Measurements from ENCODE around the gene GINS1.
A peak's percentile ranks its signal among the peaks of the same experiment; 100 is the strongest.

The GINS1 gene

GRCh38 chr20:25408170-25408547, 686 bp downstream of the GINS1 start:
- H3K4me1 ChIP-seq (ENCODE audit: control insufficient read depth, insufficient read depth, low read length), result peaks cover 3% of the 10 kb centered on the region; the same call in 1 of the 2 replicates
- peaks cover 3% of the 10 kb centered on the region; the same call in 1 of the 2 replicates for H3K36me3 ChIP-seq (ENCODE audit: control insufficient read depth, insufficient read depth, low read length)
- H3K9me3 ChIP-seq (ENCODE audit: control insufficient read depth, insufficient read depth, low read length), result no peaks in the 10 kb centered on the region
- WGBS (ENCODE audit: insufficient coverage, insufficient read length), result no CpG with 5 or more reads among the region's 4 CpGs
- H3K4me3 ChIP-seq (ENCODE audit: low read length), result peak overlapping the region; percentile 79; the same call in 1 of the 2 replicates
- H3K27me3 ChIP-seq (ENCODE audit: control insufficient read depth, insufficient read depth, low read length), result no peaks in the 10 kb centered on the region
- no peak overlapping the region for H3K27ac ChIP-seq (ENCODE audit: low read length)
- DNase-seq (ENCODE audit: low read depth, low spot score), result no peak

GRCh38 chr20:25408890-25409289, 1.4 kb downstream of the GINS1 start:
- DNase-seq (ENCODE audit: low read depth, low spot score), result no peak
- no peaks in the 10 kb centered on the region for H3K27me3 ChIP-seq (ENCODE audit: control insufficient read depth, insufficient read depth, low read length)
- H3K9me3 ChIP-seq (ENCODE audit: control insufficient read depth, insufficient read depth, low read length), result no peaks in the 10 kb centered on the region
- H3K4me1 ChIP-seq (ENCODE audit: control insufficient read depth, insufficient read depth, low read length), result peaks cover 3% of the 10 kb centered on the region; the same call in 1 of the 2 replicates
- 100% methylated on average over 1 of the region's 5 CpGs for WGBS (ENCODE audit: insufficient coverage, insufficient read length)
- no peak overlapping the region; the same call in 1 of the 2 replicates for H3K4me3 ChIP-seq (ENCODE audit: low read length)
- H3K27ac ChIP-seq (ENCODE audit: low read length), result no peak overlapping the region
- peaks cover 3% of the 10 kb centered on the region; the same call in 1 of the 2 replicates for H3K36me3 ChIP-seq (ENCODE audit: control insufficient read depth, insufficient read depth, low read length)

GRCh38 chr20:25418776-25419175, 11.3 kb downstream of the GINS1 start:
- no peaks in the 10 kb centered on the region for H3K4me1 ChIP-seq (ENCODE audit: control insufficient read depth, insufficient read depth, low read length)
- DNase-seq (ENCODE audit: low read depth, low spot score), result no peak
- H3K9me3 ChIP-seq (ENCODE audit: control insufficient read depth, insufficient read depth, low read length), result no peaks in the 10 kb centered on the region
- no peaks in the 10 kb centered on the region for H3K27me3 ChIP-seq (ENCODE audit: control insufficient read depth, insufficient read depth, low read length)
- no peak overlapping the region for H3K4me3 ChIP-seq (ENCODE audit: low read length)
- no peak overlapping the region for H3K27ac ChIP-seq (ENCODE audit: low read length)
- WGBS (ENCODE audit: insufficient coverage, insufficient read length), result no CpG with 5 or more reads among the region's 1 CpG
- H3K36me3 ChIP-seq (ENCODE audit: control insufficient read depth, insufficient read depth, low read length), result peaks cover 23% of the 10 kb centered on the region

GRCh38 chr20:25421102-25421501, 13.6 kb downstream of the GINS1 start:
- DNase-seq (ENCODE audit: low read depth, low spot score), result no peak
- H3K9me3 ChIP-seq (ENCODE audit: control insufficient read depth, insufficient read depth, low read length), result no peaks in the 10 kb centered on the region
- no peaks in the 10 kb centered on the region for H3K4me1 ChIP-seq (ENCODE audit: control insufficient read depth, insufficient read depth, low read length)
- H3K27ac ChIP-seq (ENCODE audit: low read length), result no peak overlapping the region
- H3K4me3 ChIP-seq (ENCODE audit: low read length), result no peak overlapping the region
- H3K27me3 ChIP-seq (ENCODE audit: control insufficient read depth, insufficient read depth, low read length), result no peaks in the 10 kb centered on the region
- H3K36me3 ChIP-seq (ENCODE audit: control insufficient read depth, insufficient read depth, low read length), result peaks cover 12% of the 10 kb centered on the region

GRCh38 chr20:25422032-25422431, 14.6 kb downstream of the GINS1 start:
- H3K4me3 ChIP-seq (ENCODE audit: low read length), result no peak overlapping the region
- no peaks in the 10 kb centered on the region for H3K9me3 ChIP-seq (ENCODE audit: control insufficient read depth, insufficient read depth, low read length)
- H3K27ac ChIP-seq (ENCODE audit: low read length), result no peak overlapping the region
- no peak for DNase-seq (ENCODE audit: low read depth, low spot score)
- WGBS (ENCODE audit: insufficient coverage, insufficient read length), result no CpG with 5 or more reads among the region's 4 CpGs
- H3K4me1 ChIP-seq (ENCODE audit: control insufficient read depth, insufficient read depth, low read length), result no peaks in the 10 kb centered on the region
- no peaks in the 10 kb centered on the region for H3K27me3 ChIP-seq (ENCODE audit: control insufficient read depth, insufficient read depth, low read length)
- peaks cover 14% of the 10 kb centered on the region for H3K36me3 ChIP-seq (ENCODE audit: control insufficient read depth, insufficient read depth, low read length)

- Histone ChIP-seq H3K36me3 (ENCODE audit: control insufficient read depth, insufficient read depth, low read length) (peaks cover 6% of the 10 kb centered on the region; the same call in 1 of the 2 replicates), H3K9me3 (ENCODE audit: control insufficient read depth, insufficient read depth, low read length) (no peaks in the 10 kb centered on the region)
These were observed 17.1 kb downstream of the GINS1 start for GRCh38 chr20:25424536-25424935.

GRCh38 chr20:25437153-25437581, 29.7 kb downstream of the GINS1 start:
- WGBS (ENCODE audit: insufficient coverage, insufficient read length), result no CpG with 5 or more reads among the region's 4 CpGs
- H3K4me3 ChIP-seq (ENCODE audit: low read length), result no peak overlapping the region
- H3K27me3 ChIP-seq (ENCODE audit: control insufficient read depth, insufficient read depth, low read length), result no peaks in the 10 kb centered on the region
- no peaks in the 10 kb centered on the region for H3K9me3 ChIP-seq (ENCODE audit: control insufficient read depth, insufficient read depth, low read length)
- no peak overlapping the region for H3K27ac ChIP-seq (ENCODE audit: low read length)
- DNase-seq (ENCODE audit: low read depth, low spot score), result peak; percentile 16
- 0 out of 2 replicates have a peak, but pooled peaks cover 2% of the 10 kb centered on the region for H3K36me3 ChIP-seq (ENCODE audit: control insufficient read depth, insufficient read depth, low read length)
- peaks cover 2% of the 10 kb centered on the region; the same call in 1 of the 2 replicates for H3K4me1 ChIP-seq (ENCODE audit: control insufficient read depth, insufficient read depth, low read length)

More at GRCh38 chr20:25424536-25424935, 17.1 kb downstream of the GINS1 start:
- no peak overlapping the region for H3K4me3 ChIP-seq (ENCODE audit: low read length)
- no peaks in the 10 kb centered on the region for H3K27me3 ChIP-seq (ENCODE audit: control insufficient read depth, insufficient read depth, low read length)
- H3K27ac ChIP-seq (ENCODE audit: low read length), result no peak overlapping the region
- no peaks in the 10 kb centered on the region for H3K4me1 ChIP-seq (ENCODE audit: control insufficient read depth, insufficient read depth, low read length)
- DNase-seq (ENCODE audit: low read depth, low spot score), result no peak
- no CpG with 5 or more reads among the region's 3 CpGs for WGBS (ENCODE audit: insufficient coverage, insufficient read length)

- DNase-seq (ENCODE audit: low read depth, low spot score), result no peak
- WGBS (ENCODE audit: insufficient coverage, insufficient read length), result no CpG with 5 or more reads among the region's 3 CpGs
- H3K27ac ChIP-seq (ENCODE audit: low read length), result no peak overlapping the region
- H3K4me1 ChIP-seq (ENCODE audit: control insufficient read depth, insufficient read depth, low read length), result peaks cover 2% of the 10 kb centered on the region; the same call in 1 of the 2 replicates
- no peaks in the 10 kb centered on the region for H3K27me3 ChIP-seq (ENCODE audit: control insufficient read depth, insufficient read depth, low read length)
- H3K9me3 ChIP-seq (ENCODE audit: control insufficient read depth, insufficient read depth, low read length), result no peaks in the 10 kb centered on the region
- no peak overlapping the region for H3K4me3 ChIP-seq (ENCODE audit: low read length)
- peaks cover 2% of the 10 kb centered on the region; the same call in 1 of the 2 replicates for H3K36me3 ChIP-seq (ENCODE audit: control insufficient read depth, insufficient read depth, low read length)
These were observed 31.9 kb downstream of the GINS1 start for GRCh38 chr20:25439328-25439727.

GRCh38 chr20:25444556-25444955, 37.1 kb downstream of the GINS1 start:
- Histone ChIP-seq H3K27ac (ENCODE audit: low read length) (no peak overlapping the region), H3K36me3 (ENCODE audit: control insufficient read depth, insufficient read depth, low read length) (peaks cover 13% of the 10 kb centered on the region; the same call in 1 of the 2 replicates), H3K9me3 (ENCODE audit: control insufficient read depth, insufficient read depth, low read length) (no peaks in the 10 kb centered on the region; the same call in 1 of the 2 replicates), H3K4me1 (ENCODE audit: control insufficient read depth, insufficient read depth, low read length) (no peaks in the 10 kb centered on the region), H3K4me3 (ENCODE audit: low read length) (no peak overlapping the region), H3K27me3 (ENCODE audit: control insufficient read depth, insufficient read depth, low read length) (no peaks in the 10 kb centered on the region)
- no CpG with 5 or more reads among the region's 4 CpGs for WGBS (ENCODE audit: insufficient coverage, insufficient read length)
- no peak for DNase-seq (ENCODE audit: low read depth, low spot score)

GRCh38 chr20:25447671-25448070, 40.2 kb downstream of the GINS1 start:
- no peaks in the 10 kb centered on the region for H3K4me1 ChIP-seq (ENCODE audit: control insufficient read depth, insufficient read depth, low read length)

GRCh38 chr20:25452333-25452732, 44.9 kb downstream of the GINS1 start:
- Histone ChIP-seq H3K27me3 (ENCODE audit: control insufficient read depth, insufficient read depth, low read length) (no peaks in the 10 kb centered on the region), H3K4me3 (ENCODE audit: low read length) (no peak overlapping the region), H3K27ac (ENCODE audit: low read length) (no peak overlapping the region), H3K9me3 (ENCODE audit: control insufficient read depth, insufficient read depth, low read length) (no peaks in the 10 kb centered on the region; the same call in 1 of the 2 replicates), H3K4me1 (ENCODE audit: control insufficient read depth, insufficient read depth, low read length) (no peaks in the 10 kb centered on the region), H3K36me3 (ENCODE audit: control insufficient read depth, insufficient read depth, low read length) (peaks cover 18% of the 10 kb centered on the region)
- DNase-seq (ENCODE audit: low read depth, low spot score), result no peak
- no CpG with 5 or more reads among the region's 6 CpGs for WGBS (ENCODE audit: insufficient coverage, insufficient read length)

More at GRCh38 chr20:25447671-25448070, 40.2 kb downstream of the GINS1 start:
- no peak for DNase-seq (ENCODE audit: low read depth, low spot score)
- no CpG with 5 or more reads among the region's 6 CpGs for WGBS (ENCODE audit: insufficient coverage, insufficient read length)
- H3K9me3 ChIP-seq (ENCODE audit: control insufficient read depth, insufficient read depth, low read length), result no peaks in the 10 kb centered on the region; the same call in 1 of the 2 replicates
- H3K4me3 ChIP-seq (ENCODE audit: low read length), result no peak overlapping the region
- peaks cover 15% of the 10 kb centered on the region; the same call in 1 of the 2 replicates for H3K36me3 ChIP-seq (ENCODE audit: control insufficient read depth, insufficient read depth, low read length)
- H3K27me3 ChIP-seq (ENCODE audit: control insufficient read depth, insufficient read depth, low read length), result no peaks in the 10 kb centered on the region
- H3K27ac ChIP-seq (ENCODE audit: low read length), result no peak overlapping the region

Measured in iPS DF 6.9 (cell line).